Colonic mucosa (tissue), 4 donors: Measurements from ENCODE around the gene KIAA0586. TPM values are rescaled to one million over a fixed set of nuclear protein-coding genes. Genes with fewer than 3 reads are reported as not detected.

Source experiments
- DNase-seq: peaks from one replicate; pipeline ENCODE4 v3.0.0-alpha.2; 2020
- H3K27ac ChIP-seq: fragments of 200-600 bp; one replicate; pipeline ENCODE4 v1.8.0; 2021
- H3K27me3 ChIP-seq: fragments of 200-600 bp; one replicate; pipeline ENCODE4 v1.8.0; 2021
- H3K36me3 ChIP-seq: fragments of 200-600 bp; one replicate; pipeline ENCODE4 v1.8.0; 2021
- H3K4me1 ChIP-seq: fragments of 200-600 bp; one replicate; pipeline ENCODE4 v1.8.0; 2021; ENCODE audit warnings: mild to moderate bottlenecking
- H3K4me3 ChIP-seq: fragments of 200-600 bp; one replicate; pipeline ENCODE4 v1.8.0; 2021
- H3K9ac ChIP-seq, 2 donors: one replicate each; pipeline ENCODE4 v1.7.0; 2013; ENCODE audit warnings: control low read depth in 2 of 2, low read depth in 2 of 2, low read length in 2 of 2
- H3K9me3 ChIP-seq: fragments of 200-600 bp; one replicate; pipeline ENCODE4 v1.8.0; 2021
- CTCF ChIP-seq: fragments of 200-600 bp; IDR thresholded peaks from one replicate; pipeline ENCODE4 v1.8.0; 2022; ENCODE audit warnings: antibody characterized with exemption, mild to moderate bottlenecking
- intact Hi-C: fragments of 100-400 bp; cut with DNase I; formaldehyde crosslinking; loops from one replicate; pipeline ENCODE4 v1.14.1; 2022
- total RNA-seq, 2 donors: library from RNA; stranded (reverse); fragmentation: NEBNext Ultra II Directional in 1 of 2; extraction: Animal tissue kit (Norgen Biotek cat#: 25700) in 1 of 2; gene quantifications; one replicate each; pipeline ENCODE4 v1.2.1, GENCODE V29; 2021
- donor health status: healthy.
- donor health status: DM: no; HTN: no; CAD: no.
- donor health status: DM: no; HTN: no; CAD: no.

KIAA0586 gene
- total RNA-seq, 2 donors from 2014 or later = 12.3 to 17.4 TPM

- Histone ChIP-seq H3K9me3 (no peaks in the 10 kb centered on the region), H3K27me3 (no peaks in the 10 kb centered on the region), H3K4me3 (no peak overlapping the region), H3K4me1 (no peaks in the 10 kb centered on the region), H3K27ac (no peak overlapping the region), H3K9ac (no peak overlapping the region), H3K36me3 (peaks cover 10% of the 10 kb centered on the region)
- intact Hi-C loops = no loop called here
- DNase-seq = no peak
- no peak for TF ChIP-seq CTCF
These were observed 12.0 kb downstream of the KIAA0586 start for GRCh38 chr14:58439476-58439875.

- no peak for DNase-seq
- no peaks in the 10 kb centered on the region for H3K9me3 ChIP-seq
- intact Hi-C loops = no loop called here
- no peaks in the 10 kb centered on the region for H3K4me1 ChIP-seq
- no peak overlapping the region for H3K4me3 ChIP-seq
- H3K27me3 ChIP-seq = no peaks in the 10 kb centered on the region
- no peak for TF ChIP-seq CTCF
- H3K36me3 ChIP-seq = peaks cover 10% of the 10 kb centered on the region
- no peak overlapping the region for H3K27ac ChIP-seq
- H3K9ac ChIP-seq = no peak overlapping the region
These were observed 17.1 kb downstream of the KIAA0586 start for GRCh38 chr14:58444627-58445026.

- Histone ChIP-seq H3K36me3 (no peaks in the 10 kb centered on the region), H3K9me3 (no peaks in the 10 kb centered on the region), H3K4me3 (no peak overlapping the region), H3K4me1 (no peaks in the 10 kb centered on the region), H3K27ac (no peak overlapping the region), H3K9ac (no peak overlapping the region), H3K27me3 (no peaks in the 10 kb centered on the region)
- intact Hi-C loops = no loop called here
- no peak for TF ChIP-seq CTCF
- DNase-seq = no peak
These were observed 28.2 kb downstream of the KIAA0586 start for GRCh38 chr14:58455593-58456265.

- Histone ChIP-seq H3K27me3 (no peaks in the 10 kb centered on the region), H3K9me3 (no peaks in the 10 kb centered on the region), H3K36me3 (no peaks in the 10 kb centered on the region), H3K9ac (no peak overlapping the region), H3K4me1 (no peaks in the 10 kb centered on the region), H3K27ac (no peak overlapping the region), H3K4me3 (no peak overlapping the region)
- no peak for TF ChIP-seq CTCF
- intact Hi-C loops = no loop called here
- DNase-seq = no peak
These were observed 33.3 kb downstream of the KIAA0586 start for GRCh38 chr14:58460772-58461171.

- no peak for DNase-seq
- Histone ChIP-seq H3K9ac (no peak overlapping the region), H3K4me3 (no peak overlapping the region), H3K9me3 (no peaks in the 10 kb centered on the region), H3K27ac (no peak overlapping the region), H3K4me1 (no peaks in the 10 kb centered on the region), H3K27me3 (no peaks in the 10 kb centered on the region), H3K36me3 (no peaks in the 10 kb centered on the region)
- intact Hi-C loops = no loop called here
- no peak for TF ChIP-seq CTCF
These were observed 35.6 kb downstream of the KIAA0586 start for GRCh38 chr14:58463147-58463546.
